ENCODE results near the gene C12orf50.
A peak's percentile ranks its signal among the peaks of the same experiment; 100 is the strongest.
"Not testable (repeated sequence)": the region's sequence is repeated elsewhere in the genome, so short reads cannot be mapped to it uniquely, and the experiment has no call there.

The C12orf50 gene

GRCh38 chr12:88029093-88029665 is at the start of gene C12orf50:
TSS of gene C12orf50 (minus strand) at chr12:88029401. CDS start at chr12:88026962, 2,439 bp downstream.
- H3K9me3 Mint-ChIP-seq: peaks cover 7% of the 10 kb centered on the region in 2 donors
- no peak for ATAC-seq (replicated peaks)

GRCh38 chr12:88067301-88067700 is 38.1 kb upstream of the C12orf50 start:
- ATAC-seq (replicated peaks) (no peak), DNase-seq (no peak)
- Mint-ChIP-seq H3K4me3 (no peak overlapping the region), H3K27me3 (no peaks in the 10 kb centered on the region), H3K27ac (no peak overlapping the region), H3K9me3 (no peaks in the 10 kb centered on the region), H3K4me1 (peaks cover 10 to 19% of the 10 kb centered on the region in 2 donors), H3K36me3 (peaks cover 25 to 45% of the 10 kb centered on the region in 2 donors)

More at GRCh38 chr12:88029093-88029665, at the start of gene C12orf50:
- no peak within 1 kb of the TSS for H3K4me3 Mint-ChIP-seq
- DNase-seq: no peak
- H3K4me1 Mint-ChIP-seq: no peaks in the 10 kb centered on the region
- H3K27me3 Mint-ChIP-seq: peaks cover 7 to 12% of the 10 kb centered on the region in 2 donors
- no peak within 1 kb of the TSS for H3K27ac Mint-ChIP-seq
- H3K36me3 Mint-ChIP-seq: peaks cover 0 to 8% of the 10 kb centered on the region in 2 donors

- Mint-ChIP-seq H3K36me3 (peaks cover 18 to 28% of the 10 kb centered on the region in 2 donors), H3K4me3 (peak overlapping the region; percentile 7 to 44), H3K27me3 (no peaks in the 10 kb centered on the region), H3K9me3 (no peaks in the 10 kb centered on the region), H3K4me1 (peaks cover 13 to 23% of the 10 kb centered on the region in 2 donors), H3K27ac (no peak overlapping the region)
- ATAC-seq (replicated peaks) (peak; percentile 87 to 88), DNase-seq (no peak)
Observed at GRCh38 chr12:88063375-88063774, 34.2 kb upstream of the C12orf50 start.

GRCh38 chr12:88062474-88062873 is 33.3 kb upstream of the C12orf50 start:
- Mint-ChIP-seq H3K27ac (peak overlapping the region; percentile 49), H3K4me1 (peaks cover 16 to 27% of the 10 kb centered on the region in 2 donors), H3K36me3 (peaks cover 19 to 34% of the 10 kb centered on the region in 2 donors), H3K27me3 (no peaks in the 10 kb centered on the region), H3K4me3 (peak overlapping the region; percentile 44 to 52), H3K9me3 (no peaks in the 10 kb centered on the region)
- ATAC-seq (replicated peaks) (peak; percentile 85), DNase-seq (no peak)

GRCh38 chr12:88058719-88059077 is 29.5 kb upstream of the C12orf50 start:
- Mint-ChIP-seq H3K4me1 (peaks cover 14 to 22% of the 10 kb centered on the region in 2 donors), H3K27ac (no peak overlapping the region), H3K27me3 (no peaks in the 10 kb centered on the region), H3K36me3 (peaks cover 17 to 42% of the 10 kb centered on the region in 2 donors), H3K4me3 (no peak overlapping the region), H3K9me3 (no peaks in the 10 kb centered on the region)
- ATAC-seq (replicated peaks): no peak
- DNase-seq: no peak

GRCh38 chr12:88057994-88058718 is 29.0 kb upstream of the C12orf50 start:
- no peak for DNase-seq
- H3K9me3 Mint-ChIP-seq: no peaks in the 10 kb centered on the region
- H3K27me3 Mint-ChIP-seq: no peaks in the 10 kb centered on the region
- H3K4me1 Mint-ChIP-seq: peaks cover 10 to 16% of the 10 kb centered on the region in 2 donors
- H3K36me3 Mint-ChIP-seq: peaks cover 14 to 39% of the 10 kb centered on the region in 2 donors
- ATAC-seq (replicated peaks): peak in 1 of 2 donors; percentile 48
- no peak overlapping the region for H3K27ac Mint-ChIP-seq
- H3K4me3 Mint-ChIP-seq: no peak overlapping the region

- ATAC-seq (replicated peaks) (no peak), DNase-seq (no peak)
- no peaks in the 10 kb centered on the region for H3K27me3 Mint-ChIP-seq
- no peak overlapping the region for H3K4me3 Mint-ChIP-seq
- no peaks in the 10 kb centered on the region for H3K9me3 Mint-ChIP-seq
- peaks cover 14 to 41% of the 10 kb centered on the region in 2 donors for H3K36me3 Mint-ChIP-seq
- H3K4me1 Mint-ChIP-seq: peaks cover 3 to 4% of the 10 kb centered on the region in 2 donors
- H3K27ac Mint-ChIP-seq: no peak overlapping the region
Observed at GRCh38 chr12:88056571-88056970, 27.4 kb upstream of the C12orf50 start.

- H3K4me1 Mint-ChIP-seq: peaks cover 1 to 2% of the 10 kb centered on the region in 2 donors
- no peak for DNase-seq
- no peaks in the 10 kb centered on the region for H3K27me3 Mint-ChIP-seq
- H3K27ac Mint-ChIP-seq: no peak overlapping the region
- peaks cover 9 to 25% of the 10 kb centered on the region in 2 donors for H3K36me3 Mint-ChIP-seq
- H3K4me3 Mint-ChIP-seq: no peak overlapping the region
- peak in 1 of 2 donors; percentile 60 for ATAC-seq (replicated peaks)
- no peaks in the 10 kb centered on the region for H3K9me3 Mint-ChIP-seq
Observed at GRCh38 chr12:88052686-88053085, 23.5 kb upstream of the C12orf50 start.

GRCh38 chr12:88044035-88044434 is 14.8 kb upstream of the C12orf50 start:
- Mint-ChIP-seq H3K4me1 (peaks cover 4 to 8% of the 10 kb centered on the region in 2 donors), H3K27me3 (no peaks in the 10 kb centered on the region), H3K9me3 (no peaks in the 10 kb centered on the region), H3K27ac (peak overlapping the region; percentile 37), H3K36me3 (peaks cover 21 to 39% of the 10 kb centered on the region in 2 donors), H3K4me3 (no peak overlapping the region)
- DNase-seq (no peak), ATAC-seq (replicated peaks) (no peak)

GRCh38 chr12:88037770-88038169 is 8.6 kb upstream of the C12orf50 start:
- no peak overlapping the region for H3K27ac Mint-ChIP-seq
- DNase-seq (no peak), ATAC-seq (replicated peaks) (no peak)
- H3K4me3 Mint-ChIP-seq: no peak overlapping the region
- no peaks in the 10 kb centered on the region for H3K9me3 Mint-ChIP-seq
- peaks cover 2 to 8% of the 10 kb centered on the region in 2 donors for H3K36me3 Mint-ChIP-seq
- H3K4me1 Mint-ChIP-seq: peaks cover 18 to 30% of the 10 kb centered on the region in 2 donors
- no peaks in the 10 kb centered on the region for H3K27me3 Mint-ChIP-seq

GRCh38 chr12:88036353-88036965 is 7.3 kb upstream of the C12orf50 start:
- H3K36me3 Mint-ChIP-seq: peaks cover 2 to 16% of the 10 kb centered on the region in 2 donors
- H3K9me3 Mint-ChIP-seq: peaks cover 7% of the 10 kb centered on the region in 2 donors
- DNase-seq (no peak), ATAC-seq (replicated peaks) (no peak)
- H3K4me1 Mint-ChIP-seq: peaks cover 18 to 30% of the 10 kb centered on the region in 2 donors
- H3K27me3 Mint-ChIP-seq: no peaks in the 10 kb centered on the region
- H3K27ac Mint-ChIP-seq: peak overlapping the region; percentile 34
- peak overlapping the region; percentile 99 to 100 for H3K4me3 Mint-ChIP-seq

GRCh38 chr12:88035907-88036289 is 6.7 kb upstream of the C12orf50 start:
- H3K4me3 Mint-ChIP-seq: peak overlapping the region; percentile 99 to 100
- H3K9me3 Mint-ChIP-seq: peaks cover 7% of the 10 kb centered on the region in 2 donors
- H3K4me1 Mint-ChIP-seq: peaks cover 18 to 30% of the 10 kb centered on the region in 2 donors
- H3K27me3 Mint-ChIP-seq: no peaks in the 10 kb centered on the region
- peak; percentile 17 to 21 for ATAC-seq (replicated peaks)
- peak overlapping the region; percentile 98 for H3K27ac Mint-ChIP-seq
- H3K36me3 Mint-ChIP-seq: peaks cover 2 to 16% of the 10 kb centered on the region in 2 donors
- no peak for DNase-seq

- Mint-ChIP-seq H3K27me3 (no peaks in the 10 kb centered on the region), H3K27ac (peak overlapping the region; percentile 98), H3K36me3 (peaks cover 2 to 16% of the 10 kb centered on the region in 2 donors), H3K4me1 (peaks cover 18 to 30% of the 10 kb centered on the region in 2 donors), H3K9me3 (peaks cover 7% of the 10 kb centered on the region in 2 donors), H3K4me3 (peak overlapping the region; percentile 99 to 100)
- ATAC-seq (replicated peaks) (peak; percentile 100), DNase-seq (peak; percentile 84)
Observed at GRCh38 chr12:88035271-88035906, 6.2 kb upstream of the C12orf50 start.

GRCh38 chr12:88031161-88031560 is 2.0 kb upstream of the C12orf50 start:
- not testable (repeated sequence) for H3K4me3 Mint-ChIP-seq; ATAC-seq (replicated peaks); H3K4me1 Mint-ChIP-seq; DNase-seq; H3K27me3 Mint-ChIP-seq; H3K36me3 Mint-ChIP-seq; H3K9me3 Mint-ChIP-seq; H3K27ac Mint-ChIP-seq
